ENCODE measurements around the gene CCDC8. TPM values are rescaled to one million over a fixed set of nuclear protein-coding genes. Genes with fewer than 3 reads are reported as not detected.
A peak's percentile ranks its signal among the peaks of the same experiment; 100 is the strongest.
"Not testable (repeated sequence)": the region's sequence is repeated elsewhere in the genome, so short reads cannot be mapped to it uniquely, and the experiment has no call there.

CCDC8 gene
- total RNA-seq, 1 donor from 2014 or later: 18.0 TPM

GRCh38 chr19:46428239-46429135 lies 15.1 kb upstream of the CCDC8 start, which contains the start of gene PNMA8C:
Gene PNMA8C, minus strand, starts transcription at chr19:46428936. Its CDS starts 577 bp downstream, at chr19:46428359.
- DNase-seq (ENCODE audit: low read depth): peak; percentile 43

- no peak for DNase-seq (ENCODE audit: low read depth)
Observed at GRCh38 chr19:46427518-46428045, 14.2 kb upstream of the CCDC8 start.

GRCh38 chr19:46426506-46427162 lies 13.3 kb upstream of the CCDC8 start:
- peak; percentile 79 for DNase-seq (ENCODE audit: low read depth)

- DNase-seq (ENCODE audit: low read depth): no peak
Observed at GRCh38 chr19:46426035-46426505, 12.7 kb upstream of the CCDC8 start.

- no peak for DNase-seq (ENCODE audit: low read depth)
Observed at GRCh38 chr19:46423188-46423587, 9.8 kb upstream of the CCDC8 start.

GRCh38 chr19:46422344-46422743 lies 9.0 kb upstream of the CCDC8 start:
- DNase-seq (ENCODE audit: low read depth): no peak

- no peak for DNase-seq (ENCODE audit: low read depth)
Observed at GRCh38 chr19:46420056-46420455, 6.7 kb upstream of the CCDC8 start.

- peak; percentile 83 for DNase-seq (ENCODE audit: low read depth)
Observed at GRCh38 chr19:46415804-46416709, 2.7 kb upstream of the CCDC8 start.

GRCh38 chr19:46414899-46415298 lies 1.5 kb upstream of the CCDC8 start:
- DNase-seq (ENCODE audit: low read depth): not testable (repeated sequence)

- DNase-seq (ENCODE audit: low read depth): no peak
Observed at GRCh38 chr19:46412650-46413261, 608 bp downstream of the CCDC8 start.

- no peak for DNase-seq (ENCODE audit: low read depth)
Observed at GRCh38 chr19:46411925-46412649, 1.3 kb downstream of the CCDC8 start.

- no peak for DNase-seq (ENCODE audit: low read depth)
Observed at GRCh38 chr19:46411088-46411924, 2.1 kb downstream of the CCDC8 start.

GRCh38 chr19:46410205-46411087 lies 2.9 kb downstream of the CCDC8 start:
- no peak for DNase-seq (ENCODE audit: low read depth)

GRCh38 chr19:46409191-46409590 lies 4.2 kb downstream of the CCDC8 start:
- DNase-seq (ENCODE audit: low read depth): no peak

GRCh38 chr19:46408664-46409039 lies 4.7 kb downstream of the CCDC8 start:
- no peak for DNase-seq (ENCODE audit: low read depth)

GRCh38 chr19:46407856-46408663 lies 5.3 kb downstream of the CCDC8 start:
- no peak for DNase-seq (ENCODE audit: low read depth)

GRCh38 chr19:46406976-46407375 lies 6.4 kb downstream of the CCDC8 start:
- DNase-seq (ENCODE audit: low read depth): no peak
